OCI-LY3 (cell line): ENCODE results near the gene UFSP1.

Experiments used
- CTCF ChIP-seq: fragments of 200-600, 300-600 bp; sonication (generic); IDR thresholded peaks from 2 replicates; pipeline ENCODE4 v1.5.1; 2014; ENCODE audit warnings: antibody characterized with exemption, low read length, low read depth
- EZH2phosphoT487 ChIP-seq: fragments of 200-600 bp; shearing (Covaris generic); IDR thresholded peaks from 2 replicates; pipeline ENCODE4 v1.6.1; 2018; ENCODE audit warnings: antibody characterized with exemption, mixed run types, low read depth

GRCh38 chr7:100933734-100934133 lies 44.2 kb upstream of the UFSP1 start:
- TF ChIP-seq CTCF (no peak), EZH2phosphoT487 (no peak)
